ENCODE measurements around the gene DOCK3.

- TF ChIP-seq CTCF (IDR thresholded peaks at IDR 0.05) (no peak), POLR2A (IDR thresholded peaks at IDR 0.05) (no peak)
Measured at GRCh38 chr3:51156147-51156546, 481.4 kb downstream of the DOCK3 start.

Data from vagina (tissue), 2 donors.